Panc1 (cell line): ENCODE data around the gene CDH23. TPM values are rescaled to one million over a fixed set of nuclear protein-coding genes. Genes with fewer than 3 reads are reported as not detected.

Experiments
- ATAC-seq: fragments of 200-7000 bp; cut with Tn5 transposase; 2 replicates; pipeline ENCODE4 v1.9.1; 2020; ENCODE audit warnings: mild to moderate bottlenecking, moderate library complexity
- BruUV-seq: library from RNA; stranded (reverse); fragments of 400-500 nt; replicated peaks from 2 replicates; lab custom pipeline; 2021; lab: Mats Ljungman, UMichigan
- CTCF ChIA-PET: fragments of 300-600 bp; sonication (Branson Sonifier 250); formaldehyde crosslinking; loops from one replicate; lab custom pipeline; 2022; ENCODE audit warnings: antibody characterized with exemption; lab: Charles Lee
- POLR2A ChIA-PET: fragments of 300-600 bp; sonication (Branson Sonifier 250); formaldehyde crosslinking; loops from one replicate; lab custom pipeline; 2022; ENCODE audit warnings: antibody characterized with exemption; lab: Charles Lee
- DNase-seq: peaks from one replicate; pipeline ENCODE4 v3.0.0-alpha.2; 2010; ENCODE audit warnings: low read depth, low spot score
- H3K27ac ChIP-seq: 2 replicates; pipeline ENCODE4 v1.5.1; 2011; ENCODE audit warnings: mild to moderate bottlenecking, low read length, inconsistent platforms
- H3K27me3 ChIP-seq: fragments of 200-500 bp; sonication (Bioruptor generic); 2 replicates; pipeline ENCODE4 v1.6.0; 2014; ENCODE audit warnings: low read length, inconsistent platforms; ENCODE audit not compliant: control insufficient read depth, insufficient read depth
- H3K36me3 ChIP-seq: fragments of 200-500 bp; sonication (Bioruptor generic); 2 replicates; pipeline ENCODE4 v1.5.1; 2014; ENCODE audit warnings: inconsistent platforms, mild to moderate bottlenecking, low read length, moderate library complexity; ENCODE audit not compliant: control insufficient read depth, insufficient read depth
- H3K4me1 ChIP-seq: 2 replicates; pipeline ENCODE4 v1.5.1; 2011; ENCODE audit warnings: inconsistent platforms, mild to moderate bottlenecking, low read length, moderate library complexity; ENCODE audit not compliant: control insufficient read depth, insufficient read depth
- H3K4me3 ChIP-seq, 2 experiments: 2 replicates each; pipeline ENCODE4 v1.5.1; 2011 to 2012; ENCODE audit warnings: low read depth in 2 of 2, low read length in 2 of 2, mild to moderate bottlenecking in 2 of 2, inconsistent platforms in 1 of 2, moderate library complexity in 1 of 2
- H3K9me3 ChIP-seq: fragments of 200-500 bp; sonication (Bioruptor generic); 2 replicates; pipeline ENCODE4 v1.5.1; 2014; ENCODE audit warnings: low read depth, mild to moderate bottlenecking, inconsistent platforms, low read length, moderate library complexity; ENCODE audit not compliant: control insufficient read depth, insufficient read depth
- POLR2AphosphoS5 ChIP-seq: IDR thresholded peaks from 2 replicates; pipeline ENCODE4 v1.6.1; 2012; ENCODE audit warnings: mild to moderate bottlenecking, low read depth, low read length, moderate library complexity
- SIN3A ChIP-seq: IDR thresholded peaks from 2 replicates; pipeline ENCODE4 v1.6.1; 2012; ENCODE audit warnings: low read depth, mild to moderate bottlenecking, low read length, moderate library complexity, borderline replicate concordance; ENCODE audit not compliant: insufficient read depth
- TCF7L2 ChIP-seq: IDR thresholded peaks from 2 replicates; pipeline ENCODE4 v1.6.1; 2011; ENCODE audit warnings: mild to moderate bottlenecking, low read depth, low read length, inconsistent platforms
- in situ Hi-C: cut with HindIII; loops from 2 replicates; pipeline ENCODE4 v1.10.0; 2016; ENCODE audit warnings: low sequenced_read_pairs, low pct_unique_long_range_greater_than_20kb
- intact Hi-C: fragments of 100-400 bp; cut with micrococcal nuclease; formaldehyde crosslinking; loops from one replicate; pipeline ENCODE4 v1.10.0; 2022; ENCODE audit not compliant: unreplicated experiment
- total RNA-seq: library from RNA; stranded (reverse); gene quantifications from one replicate; pipeline ENCODE4 v1.2.1, GENCODE V29; 2021; ENCODE audit not compliant: unreplicated experiment
- TF ChIP-seq, protein P1 (sequence below): fragments of 450-650 bp; IDR thresholded peaks from 2 replicates; pipeline ENCODE4 v1.5.1; 2017; ENCODE audit warnings: mild to moderate bottlenecking
- TF ChIP-seq, protein P2 (sequence below), 2 experiments: IDR thresholded peaks; 2 replicates each; pipeline ENCODE4 v1.6.1; 2011 to 2012; ENCODE audit warnings: low read depth in 2 of 2, control low read depth in 1 of 2, low read length in 1 of 2, mild to moderate bottlenecking in 1 of 2, moderate library complexity in 1 of 2; ENCODE audit not compliant: insufficient read depth in 1 of 2

CDH23 gene
- total RNA-seq, 1 experiment from 2014 or later: 2.7 TPM

DNA sequence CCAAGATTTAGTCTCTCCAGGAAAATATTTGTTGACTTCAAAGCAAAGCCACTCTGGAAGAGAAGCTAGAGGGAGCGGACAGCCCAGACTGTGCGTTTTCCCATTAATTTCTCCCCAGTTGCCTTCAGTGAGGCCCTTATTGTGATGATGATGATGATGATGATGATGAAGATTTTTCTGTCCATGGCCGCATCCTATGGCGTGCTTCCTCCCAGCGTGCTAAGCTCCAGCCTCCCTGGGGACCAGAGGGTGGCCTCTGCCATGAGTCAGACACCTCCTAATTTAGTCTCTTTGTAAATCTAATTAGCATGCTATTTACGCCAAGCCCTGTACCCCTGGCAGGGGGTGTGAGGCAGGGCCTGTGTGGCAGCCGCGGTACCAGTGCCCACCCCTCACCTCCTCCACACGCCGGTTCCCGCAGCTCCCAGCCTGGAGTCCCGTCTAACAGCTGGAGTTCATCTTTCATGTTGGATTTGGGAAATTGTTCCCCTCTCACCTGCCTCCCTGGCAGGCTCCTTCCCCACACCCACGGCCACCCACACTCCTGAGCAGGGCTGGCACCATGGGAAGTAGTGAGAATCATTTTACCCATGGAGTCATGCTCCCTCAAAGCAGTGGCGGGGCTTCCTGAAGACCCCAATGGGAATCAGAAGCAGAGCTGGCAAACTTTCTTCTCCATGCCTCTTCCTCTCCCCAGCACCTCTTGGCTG, 230.7 kb downstream of the CDH23 start:
- TF ChIP-seq SIN3A (no peak), TCF7L2 (no peak), POLR2AphosphoS5 (no peak)
- TF ChIP-seq, protein P1, sequence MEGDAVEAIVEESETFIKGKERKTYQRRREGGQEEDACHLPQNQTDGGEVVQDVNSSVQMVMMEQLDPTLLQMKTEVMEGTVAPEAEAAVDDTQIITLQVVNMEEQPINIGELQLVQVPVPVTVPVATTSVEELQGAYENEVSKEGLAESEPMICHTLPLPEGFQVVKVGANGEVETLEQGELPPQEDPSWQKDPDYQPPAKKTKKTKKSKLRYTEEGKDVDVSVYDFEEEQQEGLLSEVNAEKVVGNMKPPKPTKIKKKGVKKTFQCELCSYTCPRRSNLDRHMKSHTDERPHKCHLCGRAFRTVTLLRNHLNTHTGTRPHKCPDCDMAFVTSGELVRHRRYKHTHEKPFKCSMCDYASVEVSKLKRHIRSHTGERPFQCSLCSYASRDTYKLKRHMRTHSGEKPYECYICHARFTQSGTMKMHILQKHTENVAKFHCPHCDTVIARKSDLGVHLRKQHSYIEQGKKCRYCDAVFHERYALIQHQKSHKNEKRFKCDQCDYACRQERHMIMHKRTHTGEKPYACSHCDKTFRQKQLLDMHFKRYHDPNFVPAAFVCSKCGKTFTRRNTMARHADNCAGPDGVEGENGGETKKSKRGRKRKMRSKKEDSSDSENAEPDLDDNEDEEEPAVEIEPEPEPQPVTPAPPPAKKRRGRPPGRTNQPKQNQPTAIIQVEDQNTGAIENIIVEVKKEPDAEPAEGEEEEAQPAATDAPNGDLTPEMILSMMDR: no peak
- TF ChIP-seq, protein P2, sequence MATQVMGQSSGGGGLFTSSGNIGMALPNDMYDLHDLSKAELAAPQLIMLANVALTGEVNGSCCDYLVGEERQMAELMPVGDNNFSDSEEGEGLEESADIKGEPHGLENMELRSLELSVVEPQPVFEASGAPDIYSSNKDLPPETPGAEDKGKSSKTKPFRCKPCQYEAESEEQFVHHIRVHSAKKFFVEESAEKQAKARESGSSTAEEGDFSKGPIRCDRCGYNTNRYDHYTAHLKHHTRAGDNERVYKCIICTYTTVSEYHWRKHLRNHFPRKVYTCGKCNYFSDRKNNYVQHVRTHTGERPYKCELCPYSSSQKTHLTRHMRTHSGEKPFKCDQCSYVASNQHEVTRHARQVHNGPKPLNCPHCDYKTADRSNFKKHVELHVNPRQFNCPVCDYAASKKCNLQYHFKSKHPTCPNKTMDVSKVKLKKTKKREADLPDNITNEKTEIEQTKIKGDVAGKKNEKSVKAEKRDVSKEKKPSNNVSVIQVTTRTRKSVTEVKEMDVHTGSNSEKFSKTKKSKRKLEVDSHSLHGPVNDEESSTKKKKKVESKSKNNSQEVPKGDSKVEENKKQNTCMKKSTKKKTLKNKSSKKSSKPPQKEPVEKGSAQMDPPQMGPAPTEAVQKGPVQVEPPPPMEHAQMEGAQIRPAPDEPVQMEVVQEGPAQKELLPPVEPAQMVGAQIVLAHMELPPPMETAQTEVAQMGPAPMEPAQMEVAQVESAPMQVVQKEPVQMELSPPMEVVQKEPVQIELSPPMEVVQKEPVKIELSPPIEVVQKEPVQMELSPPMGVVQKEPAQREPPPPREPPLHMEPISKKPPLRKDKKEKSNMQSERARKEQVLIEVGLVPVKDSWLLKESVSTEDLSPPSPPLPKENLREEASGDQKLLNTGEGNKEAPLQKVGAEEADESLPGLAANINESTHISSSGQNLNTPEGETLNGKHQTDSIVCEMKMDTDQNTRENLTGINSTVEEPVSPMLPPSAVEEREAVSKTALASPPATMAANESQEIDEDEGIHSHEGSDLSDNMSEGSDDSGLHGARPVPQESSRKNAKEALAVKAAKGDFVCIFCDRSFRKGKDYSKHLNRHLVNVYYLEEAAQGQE (IDR thresholded peaks at IDR 0.05; ENCODE audit: insufficient read depth in 1 of 2, low read depth in 2 of 2, low read length in 1 of 2): no peak
- ChIA-PET CTCF (no interaction called here), POLR2A (no interaction called here)
- no TSS peak for BruUV-seq
- in situ Hi-C loops (no loop called here), intact Hi-C loops (no loop called here)
- H3K4me3 ChIP-seq: no peak overlapping the region
- DNase-seq (no peak), ATAC-seq (no peak)
- no peak overlapping the region for H3K27ac ChIP-seq
- H3K36me3 ChIP-seq: no peaks in the 10 kb centered on the region
- no peaks in the 10 kb centered on the region for H3K9me3 ChIP-seq
- peaks cover 15% of the 10 kb centered on the region for H3K4me1 ChIP-seq
- H3K27me3 ChIP-seq: no peaks in the 10 kb centered on the region; the same call in 1 of the 2 replicates

DNA sequence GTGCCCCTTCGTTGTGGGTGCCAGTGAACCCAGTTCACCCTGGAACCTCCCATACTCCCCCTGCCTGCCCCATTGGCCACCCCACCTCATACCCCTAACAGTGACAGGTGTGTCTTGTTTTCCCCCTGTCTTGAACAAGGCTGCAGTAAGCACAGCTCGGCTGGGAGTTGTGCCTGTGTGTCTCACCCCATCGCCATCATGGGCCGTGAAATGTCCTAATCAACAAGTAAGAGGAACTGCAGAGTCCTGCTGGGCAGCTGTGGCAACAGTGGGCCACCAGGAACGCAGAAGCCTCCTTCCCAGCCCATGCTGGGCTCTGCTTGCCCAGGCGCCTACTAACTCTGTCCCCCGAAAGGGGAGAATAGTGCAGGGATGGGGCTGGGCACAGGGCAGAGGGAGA, 231.2 kb downstream of the CDH23 start:
- Histone ChIP-seq H3K27me3 (no peaks in the 10 kb centered on the region; the same call in 1 of the 2 replicates), H3K27ac (no peak overlapping the region), H3K9me3 (no peaks in the 10 kb centered on the region), H3K4me3 (no peak overlapping the region), H3K36me3 (no peaks in the 10 kb centered on the region), H3K4me1 (peaks cover 9% of the 10 kb centered on the region; the same call in 1 of the 2 replicates)
- no peak for DNase-seq
- CTCF ChIA-PET: no interaction called here
- intact Hi-C loops: no loop called here
- POLR2A ChIA-PET: no interaction called here
- in situ Hi-C loops: no loop called here
- no TSS peak for BruUV-seq
- no peak; the same call in 1 of the 2 replicates for ATAC-seq
- TF ChIP-seq POLR2AphosphoS5 (no peak), TCF7L2 (no peak), SIN3A (no peak)
- TF ChIP-seq, protein P1: no peak
- TF ChIP-seq, protein P2 (IDR thresholded peaks at IDR 0.05; ENCODE audit: insufficient read depth in 1 of 2, low read depth in 2 of 2, low read length in 1 of 2): no peak
